COLO668 (cell line): ENCODE results near the gene ZNF641.

Experiments used
- DNase-seq: peaks from one replicate; lab custom pipeline; 2025; ENCODE audit not compliant: unreplicated experiment; lab: John Stamatoyannopoulos, UW

ZNF641 gene

GRCh38 chr12:48350249-48351021 lies at the start of gene ZNF641:
TSS of gene ZNF641 (minus strand) at chr12:48350919. CDS start at chr12:48348090, 2,829 bp downstream.
- peak; percentile 81 for DNase-seq

DNA sequence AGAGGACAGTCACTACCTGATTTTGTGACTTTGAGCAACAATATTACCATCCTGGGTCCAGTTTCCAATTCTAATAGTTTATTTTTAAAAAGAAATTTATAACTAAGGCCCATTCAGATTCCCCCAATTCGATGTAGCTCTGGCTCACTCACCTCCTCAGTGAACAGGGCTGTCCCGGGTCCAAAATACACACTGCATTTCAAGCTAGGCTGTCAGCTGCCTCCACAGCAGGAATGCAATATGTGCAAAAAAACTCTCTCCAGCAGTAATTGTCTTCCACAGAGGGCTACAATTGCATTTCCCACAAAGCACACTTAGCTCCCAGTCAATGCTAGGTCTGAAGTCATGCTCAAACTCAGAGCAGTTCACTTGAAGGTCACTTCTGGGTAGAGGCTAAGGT lies 39.3 kb upstream of the ZNF641 start:
- no peak for DNase-seq

- DNase-seq, result no peak
Measured at GRCh38 chr12:48389409-48389808, 38.7 kb upstream of the ZNF641 start.

DNA sequence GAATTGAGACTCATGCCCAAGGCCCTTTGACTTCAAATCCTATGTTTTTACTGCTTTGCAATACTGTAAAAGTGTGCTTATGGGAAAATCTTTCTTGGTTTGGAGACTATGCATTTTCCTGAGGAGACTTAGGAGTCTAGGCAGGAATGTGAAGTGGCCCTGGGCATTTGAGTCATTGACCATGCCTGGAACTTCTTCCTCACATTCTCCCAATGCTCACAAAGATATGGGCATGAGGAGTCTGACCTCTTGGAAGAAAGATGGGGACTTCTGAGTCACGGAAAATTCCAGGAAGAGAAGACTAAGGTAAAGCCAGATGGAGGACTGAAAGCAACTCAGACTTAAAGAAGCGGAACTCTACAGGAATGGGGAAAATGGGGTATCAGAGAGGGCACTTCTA lies 38.2 kb upstream of the ZNF641 start:
- DNase-seq, result no peak

- DNase-seq, result no peak
Measured at GRCh38 chr12:48388460-48388859, 37.7 kb upstream of the ZNF641 start.

DNA sequence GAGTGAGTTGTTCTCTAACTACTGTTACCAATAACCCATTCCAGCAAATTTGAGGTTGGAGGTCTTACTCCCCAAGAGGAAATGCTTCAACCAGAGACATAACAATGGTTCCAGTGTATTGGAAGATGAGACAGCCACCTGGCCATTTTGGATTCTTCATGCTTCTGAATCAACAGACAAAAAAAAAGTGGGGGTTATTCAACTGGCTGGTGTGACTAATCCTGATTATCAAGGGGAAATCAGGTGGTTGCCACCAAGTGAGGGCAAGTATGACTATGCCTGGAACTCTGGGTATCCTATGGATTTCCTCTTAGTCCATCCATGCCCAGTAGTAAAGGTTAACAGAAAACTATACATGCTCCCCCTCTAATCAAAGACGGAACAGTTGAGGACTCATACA lies 29.9 kb upstream of the ZNF641 start:
- no peak for DNase-seq

DNA sequence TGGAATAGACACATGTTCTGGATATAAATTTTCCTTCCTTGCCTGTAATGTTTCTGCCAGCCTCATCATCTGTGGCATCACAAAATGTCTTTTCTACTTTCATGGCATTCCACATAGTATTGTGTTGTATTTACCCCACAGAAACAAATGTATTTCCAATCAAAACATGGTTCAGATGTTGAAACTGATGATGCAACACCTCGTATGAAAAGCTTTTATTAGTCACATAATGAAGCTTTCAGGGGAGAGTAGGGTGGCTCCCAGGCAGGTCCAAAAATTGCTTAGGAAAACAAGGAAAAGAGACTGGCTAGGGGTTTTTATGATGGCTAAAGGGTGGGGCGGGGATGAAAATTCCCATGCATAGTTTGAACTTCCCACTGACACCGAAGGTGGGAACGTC lies 29.1 kb upstream of the ZNF641 start:
- no peak for DNase-seq

GRCh38 chr12:48377646-48378045 lies 26.9 kb upstream of the ZNF641 start:
- no peak for DNase-seq

GRCh38 chr12:48374164-48374563 lies 23.4 kb upstream of the ZNF641 start:
- DNase-seq, result no peak

GRCh38 chr12:48366131-48366530 lies 15.4 kb upstream of the ZNF641 start:
- DNase-seq, result no peak

DNA sequence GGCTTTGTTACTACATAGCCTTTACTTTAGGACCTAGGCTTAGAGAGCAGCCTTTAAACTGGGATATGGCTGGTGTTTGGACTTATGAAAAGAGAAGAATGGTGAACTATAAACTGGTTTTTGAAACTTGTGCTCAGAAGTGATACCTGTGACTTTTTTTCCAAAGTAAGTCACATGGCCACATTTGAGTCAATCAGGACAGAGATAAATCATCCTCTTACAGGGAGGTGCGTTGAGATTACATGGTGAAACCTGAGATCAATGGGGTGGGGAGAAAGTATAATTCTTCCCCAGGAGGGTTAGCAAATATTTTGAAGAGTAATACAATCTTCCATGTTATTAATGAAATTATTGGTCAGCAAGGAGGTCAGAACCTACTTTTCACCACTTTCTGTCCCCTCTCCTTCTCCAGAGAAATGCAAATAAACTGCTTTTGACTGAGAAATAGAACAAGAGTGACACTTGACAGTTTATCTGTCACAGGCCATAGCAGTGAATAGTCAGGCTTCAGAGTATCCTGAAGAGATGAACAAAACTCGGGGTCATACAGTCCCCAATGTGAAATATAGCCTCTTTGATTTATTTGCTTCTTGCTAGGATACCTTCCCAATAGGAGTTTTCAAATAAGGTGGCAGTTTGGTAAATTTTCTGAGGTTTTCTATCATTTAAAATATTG lies 11.1 kb upstream of the ZNF641 start:
- no peak for DNase-seq

DNA sequence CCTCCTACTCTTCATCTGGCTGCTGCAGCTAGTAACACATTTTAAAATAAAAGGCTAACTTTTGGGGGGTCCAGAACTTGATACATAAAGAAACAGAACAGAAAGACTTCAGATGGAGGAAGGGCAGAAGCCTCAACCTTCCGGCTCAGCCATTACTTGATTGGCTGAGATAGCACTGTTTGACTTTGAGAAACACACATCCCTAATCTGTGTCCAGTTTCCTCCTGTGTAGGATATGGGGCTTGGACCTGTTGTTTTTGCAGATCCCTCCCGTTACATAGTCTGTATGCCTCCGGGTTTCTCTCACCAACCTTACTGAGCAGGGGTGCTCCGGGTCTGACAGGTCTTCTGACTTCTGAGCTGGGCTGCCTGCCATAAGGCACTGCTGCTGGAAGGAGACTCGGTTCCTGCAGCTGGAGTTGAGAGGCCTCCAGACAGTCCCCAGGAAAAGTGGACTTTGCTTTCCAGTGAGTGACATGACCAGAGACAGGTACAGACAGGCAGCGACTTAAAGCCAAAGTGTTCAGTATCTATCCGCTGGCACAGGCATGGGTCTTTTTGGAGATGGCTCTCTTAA lies 8.3 kb upstream of the ZNF641 start:
- no peak for DNase-seq

GRCh38 chr12:48356041-48356768 lies 5.5 kb upstream of the ZNF641 start:
- DNase-seq, result no peak

GRCh38 chr12:48352157-48352760 lies 1.5 kb upstream of the ZNF641 start:
- no peak for DNase-seq

DNA sequence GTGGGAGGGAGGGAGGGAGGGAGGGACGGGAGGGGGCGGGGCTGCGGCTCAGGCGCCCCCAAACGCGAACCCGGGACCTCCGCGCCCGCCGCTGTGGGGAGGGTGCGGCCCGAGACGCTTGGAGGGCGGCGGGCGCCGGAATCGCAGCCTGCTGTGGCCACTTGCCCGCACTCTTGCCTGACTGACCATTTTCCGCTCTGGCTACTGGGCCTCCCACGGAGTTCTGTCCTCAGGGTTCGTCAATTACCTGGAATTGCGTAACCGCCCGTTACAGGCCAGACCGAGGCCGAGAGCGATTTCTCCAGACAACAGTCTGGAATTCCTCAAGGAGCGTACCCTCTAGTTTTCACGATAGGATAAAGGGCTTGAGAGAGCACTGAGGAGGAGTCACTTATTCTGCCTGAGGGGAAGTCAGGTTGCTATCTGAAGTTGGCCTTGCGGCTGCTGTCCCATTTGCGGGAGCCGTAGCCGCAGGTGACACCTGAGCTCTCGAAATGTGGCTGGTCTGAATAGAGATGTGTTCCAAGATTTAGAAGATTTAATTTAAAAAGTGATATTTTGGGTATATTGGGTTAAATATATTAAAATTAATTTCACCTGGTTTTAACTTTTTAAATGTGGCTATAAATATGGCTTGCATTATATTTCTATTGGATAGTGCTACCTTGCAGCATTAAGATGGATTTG lies 446 bp upstream of the ZNF641 start:
- DNase-seq, result no peak

GRCh38 chr12:48349471-48349870 lies 1.2 kb downstream of the ZNF641 start:
- DNase-seq, result no peak

DNA sequence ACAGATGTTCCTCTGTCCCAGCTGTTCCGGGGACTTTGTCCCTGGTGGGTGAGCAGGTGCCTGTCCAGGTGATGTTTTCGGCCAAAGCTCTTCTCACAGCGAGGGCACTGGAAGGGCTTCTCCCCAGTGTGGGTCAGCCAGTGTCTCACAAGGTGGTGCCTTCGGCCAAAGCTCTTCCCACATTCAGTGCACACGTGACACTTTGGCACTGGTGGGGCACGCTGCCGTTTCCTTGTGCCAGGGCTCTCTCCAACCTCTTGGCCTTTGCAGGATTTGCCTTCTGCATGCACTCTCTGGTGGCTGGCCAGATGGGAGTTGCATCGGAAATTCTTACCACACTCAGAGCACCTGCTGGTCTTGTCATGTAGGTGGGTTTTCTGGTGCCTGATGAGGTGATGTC lies 7.7 kb downstream of the ZNF641 start:
- DNase-seq, result no peak

GRCh38 chr12:48340943-48341342 lies 9.8 kb downstream of the ZNF641 start:
- DNase-seq, result no peak

DNA sequence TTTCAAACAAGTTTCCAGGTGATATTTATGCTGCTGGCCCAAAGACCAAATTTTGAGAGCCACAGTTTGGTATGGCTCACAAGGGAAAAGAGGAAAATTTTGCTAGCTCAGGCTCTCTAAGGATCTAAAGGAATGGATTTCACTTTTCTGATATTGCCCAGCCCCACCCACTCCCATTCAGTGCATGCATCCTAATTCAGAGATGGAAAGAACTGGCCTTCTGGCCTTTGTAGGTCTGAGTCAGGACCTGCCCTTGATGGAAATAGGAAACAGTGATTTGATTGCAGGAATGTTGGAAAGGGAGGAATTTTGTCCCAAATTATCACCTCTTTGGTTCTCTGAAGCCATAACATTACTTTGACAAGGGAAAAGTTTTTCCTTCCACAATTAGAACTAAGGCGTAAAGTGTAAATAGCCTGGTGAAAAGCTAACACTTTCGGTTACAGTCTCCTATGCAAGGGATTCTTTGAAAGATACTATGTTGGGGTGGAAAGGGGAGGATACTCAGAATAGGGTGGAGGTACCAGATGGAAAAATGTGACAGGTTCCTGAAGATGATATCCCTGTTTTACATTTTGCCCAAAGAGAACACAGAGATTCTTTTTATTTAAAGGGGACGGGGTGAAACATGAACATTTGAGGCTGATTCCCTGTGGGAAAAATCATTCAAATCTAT lies 11.1 kb downstream of the ZNF641 start:
- no peak for DNase-seq

GRCh38 chr12:48336564-48336963 lies 14.2 kb downstream of the ZNF641 start:
- no peak for DNase-seq
